Transverse colon (tissue), 4 donors: ENCODE measurements around the gene QPCT.
A peak's percentile ranks its signal among the peaks of the same experiment; 100 is the strongest.

Experiments
- CTCF ChIP-seq, 5 experiments: fragments of 200-600 bp in 3 of 5; fragments of 450-650 bp in 2 of 5; sonication (generic) in 3 of 5; IDR thresholded peaks; 1 replicate in 2 of 5; 2 replicates in 3 of 5; pipeline ENCODE4 v1.5.1; 2016 to 2017; ENCODE audit warnings: antibody characterized with exemption in 5 of 5, inconsistent platforms in 3 of 5, mild to moderate bottlenecking in 2 of 5, moderate library complexity in 1 of 5
- EP300 ChIP-seq: sonication (generic); formaldehyde crosslinking; IDR thresholded peaks from one replicate; pipeline ENCODE4 v1.6.1; 2017; ENCODE audit warnings: antibody characterized with exemption, low read depth
- POLR2A ChIP-seq: fragments of 450-650 bp; IDR thresholded peaks from one replicate; pipeline ENCODE4 v1.6.1; 2016; ENCODE audit warnings: antibody characterized with exemption, mild to moderate bottlenecking, moderate library complexity
- POLR2AphosphoS5 ChIP-seq, 3 donors: sonication (generic); formaldehyde crosslinking; IDR thresholded peaks; one replicate each; pipeline ENCODE4 v1.6.1; 2016; ENCODE audit warnings: antibody characterized with exemption in 3 of 3

GRCh38 chr2:37343537-37344434 is 644 bp upstream of the QPCT start:
- peak in 2 of 5 experiments; percentile 28 to 33 for TF ChIP-seq CTCF (IDR thresholded peaks at IDR 0.05)
- TF ChIP-seq POLR2A, result no peak
- no peak for TF ChIP-seq POLR2AphosphoS5 (IDR thresholded peaks at IDR 0.05)
- no peak for TF ChIP-seq EP300
